GM12872 (cell line): ENCODE data around the gene EEPD1.

ENCODE experiments used
- CTCF ChIP-seq: IDR thresholded peaks from 3 replicates; pipeline ENCODE4 v1.5.1; 2011; ENCODE audit warnings: low read depth, mild to moderate bottlenecking, low read length, moderate library complexity; ENCODE audit not compliant: insufficient read depth

The EEPD1 gene

GRCh38 chr7:36152756-36153570 is at the start of gene EEPD1:
Gene EEPD1, plus strand, starts transcription at chr7:36153254. Its CDS starts 1,071 bp downstream, at chr7:36154325.
- no peak for TF ChIP-seq CTCF

GRCh38 chr7:36103837-36104561 is 49.1 kb upstream of the EEPD1 start:
- no peak for TF ChIP-seq CTCF

GRCh38 chr7:36107926-36108631 is 45.0 kb upstream of the EEPD1 start:
- no peak for TF ChIP-seq CTCF

- no peak for TF ChIP-seq CTCF
Measured at GRCh38 chr7:36109013-36109627, 43.9 kb upstream of the EEPD1 start.

- no peak for TF ChIP-seq CTCF
Measured at GRCh38 chr7:36110584-36110983, 42.5 kb upstream of the EEPD1 start.

- TF ChIP-seq CTCF, result no peak
Measured at GRCh38 chr7:36112969-36113368, 40.1 kb upstream of the EEPD1 start.

- no peak for TF ChIP-seq CTCF
Measured at GRCh38 chr7:36114355-36114754, 38.7 kb upstream of the EEPD1 start.
